ENCODE results near the gene COL23A1. TPM values are rescaled to one million over a fixed set of nuclear protein-coding genes. Genes with fewer than 3 reads are reported as not detected.

COL23A1 gene
- total and polyA plus RNA-seq, 8 donors, result 0.52 to 9.5 (median 7.5) TPM

- peak in 3 of 4 donors; percentile 42 to 70 (median 45) for DNase-seq
- Histone ChIP-seq H3K36me3 (no peaks in the 10 kb centered on the region), H3K4me3 (no peak overlapping the region), H3K9me3 (no peaks in the 10 kb centered on the region), H3K4me1 (peaks cover 0 to 24% of the 10 kb centered on the region in 2 donors), H3K27me3 (peaks cover 0 to 18% of the 10 kb centered on the region in 2 donors), H3K27ac (no peak overlapping the region)
- no peak for ATAC-seq
- TF ChIP-seq CTCF (IDR thresholded peaks at IDR 0.05), result no peak
- intact Hi-C loops (cut with DNase I), result no loop called here
Measured at GRCh38 chr5:178396796-178397720, 193.1 kb downstream of the COL23A1 start.

GRCh38 chr5:178394074-178394473, 196.1 kb downstream of the COL23A1 start:
- intact Hi-C loops (cut with DNase I), result no loop called here

GRCh38 chr5:178392931-178393394, 197.2 kb downstream of the COL23A1 start:
- no peaks in the 10 kb centered on the region for H3K36me3 ChIP-seq
- ATAC-seq (peak; percentile 61), DNase-seq (peak in 3 of 4 donors; percentile 25 to 68 (median 49))
- H3K9me3 ChIP-seq, result no peaks in the 10 kb centered on the region
- H3K27me3 ChIP-seq, result peaks cover 0 to 9% of the 10 kb centered on the region in 2 donors
- H3K4me1 ChIP-seq, result peaks cover 0 to 39% of the 10 kb centered on the region in 2 donors
- intact Hi-C loops (cut with DNase I), result no loop called here
- peak overlapping the region in 1 of 2 donors; percentile 57 for H3K27ac ChIP-seq
- no peak overlapping the region for H3K4me3 ChIP-seq
- TF ChIP-seq CTCF (IDR thresholded peaks at IDR 0.05), result no peak

More at GRCh38 chr5:178394074-178394473, 196.1 kb downstream of the COL23A1 start:
- no peak for TF ChIP-seq CTCF (IDR thresholded peaks at IDR 0.05)
- ATAC-seq (no peak), DNase-seq (peak in 1 of 4 donors; percentile 41)
- H3K27me3 ChIP-seq, result peaks cover 0 to 18% of the 10 kb centered on the region in 2 donors
- no peak overlapping the region for H3K4me3 ChIP-seq
- H3K9me3 ChIP-seq, result no peaks in the 10 kb centered on the region
- H3K36me3 ChIP-seq, result no peaks in the 10 kb centered on the region
- peak overlapping the region in 1 of 2 donors; percentile 57 for H3K27ac ChIP-seq
- H3K4me1 ChIP-seq, result peaks cover 0 to 28% of the 10 kb centered on the region in 2 donors

GRCh38 chr5:178392386-178392785, 197.8 kb downstream of the COL23A1 start:
- no peaks in the 10 kb centered on the region for H3K36me3 ChIP-seq
- no peak for ATAC-seq
- peaks cover 0 to 44% of the 10 kb centered on the region in 2 donors for H3K4me1 ChIP-seq
- no peaks in the 10 kb centered on the region for H3K9me3 ChIP-seq
- peaks cover 0 to 4% of the 10 kb centered on the region in 2 donors for H3K27me3 ChIP-seq
- no peak for TF ChIP-seq CTCF (IDR thresholded peaks at IDR 0.05)
- peak in 1 of 4 donors; percentile 32 for DNase-seq
- peak overlapping the region in 1 of 2 donors; percentile 57 for H3K27ac ChIP-seq
- intact Hi-C loops (cut with DNase I), result no loop called here
- no peak overlapping the region for H3K4me3 ChIP-seq

- Histone ChIP-seq H3K4me3 (no peak overlapping the region), H3K4me1 (peaks cover 0 to 47% of the 10 kb centered on the region in 2 donors), H3K9me3 (no peaks in the 10 kb centered on the region), H3K36me3 (no peaks in the 10 kb centered on the region), H3K27ac (no peak overlapping the region), H3K27me3 (peaks cover 0 to 7% of the 10 kb centered on the region in 2 donors)
- DNase-seq (no peak), ATAC-seq (no peak)
- intact Hi-C loops (cut with DNase I), result no loop called here
- TF ChIP-seq CTCF (IDR thresholded peaks at IDR 0.05), result no peak
Measured at GRCh38 chr5:178391480-178391879, 198.7 kb downstream of the COL23A1 start.
